Measurements from ENCODE around the gene ING2. TPM values are rescaled to one million over a fixed set of nuclear protein-coding genes. Genes with fewer than 3 reads are reported as not detected.

ING2 gene
- total and polyA plus RNA-seq, 2 of the 8 experiments (the other 6 are each of a cell fraction or from before 2014, with no cell fraction given) = 5.1 to 16.1 TPM

GRCh38 chr4:183553601-183554345 is 48.9 kb downstream of the ING2 start:
- H2BK12ac ChIP-seq (ENCODE audit: low read depth, low read length) = no peak overlapping the region
- no peak overlapping the region for H3K23ac ChIP-seq (ENCODE audit: insufficient read length)
- no peak overlapping the region for H4K5ac ChIP-seq (ENCODE audit: insufficient read length, low read depth, low read length)
- ChIA-PET CTCF (ENCODE audit: partially characterized antibody) (no interaction called here), POLR2A (ENCODE audit: partially characterized antibody) (no interaction called here)
- no peaks in the 10 kb centered on the region for H3K36me3 ChIP-seq (ENCODE audit: control insufficient read depth in 2 of 4, insufficient read depth in 4 of 4, low read length in 3 of 4)
- H3K4me3 ChIP-seq (ENCODE audit: extremely low read depth in 1 of 4, insufficient read depth in 2 of 4, low read depth in 3 of 4, low read length in 4 of 4) = no peak overlapping the region
- no peak overlapping the region for H2BK5ac ChIP-seq (ENCODE audit: low read depth, low read length)
- H3K14ac ChIP-seq (ENCODE audit: insufficient read length) = no peak overlapping the region
- WGBS, 2 experiments (ENCODE audit: extremely low coverage in 1 of 2, insufficient coverage in 1 of 2, insufficient read length in 1 of 2, insufficient replicate concordance in 2 of 2, low coverage in 1 of 2, low lambda C conversion rate in 2 of 2, missing lambda C conversion rate in 1 of 2) = 68 to 81% methylated on average over 3 to 5 of the region's 5 CpGs
- H3K23me2 ChIP-seq (ENCODE audit: low read depth, low read length) = peaks cover 10% of the 10 kb centered on the region; the same call in 1 of the 2 replicates
- no peak overlapping the region for H2AFZ ChIP-seq (ENCODE audit: low read length)
- no peak overlapping the region; the same call in 1 of the 2 replicates for H2BK15ac ChIP-seq (ENCODE audit: low read length)
- no peak overlapping the region for H3K18ac ChIP-seq (ENCODE audit: extremely low read depth, low read length)
- H3K27me3 ChIP-seq (replicated peaks in 1 of 4; ENCODE audit: control insufficient read depth in 3 of 4, extremely low read depth in 1 of 4, insufficient read depth in 3 of 4, low read length in 3 of 4) = no peaks in the 10 kb centered on the region
- H3K4ac ChIP-seq (replicated peaks; ENCODE audit: insufficient read length, low read depth, low read length) = no peak overlapping the region
- no peak overlapping the region for H4K8ac ChIP-seq (ENCODE audit: extremely low read depth, insufficient read depth, low read length)
- no peaks in the 10 kb centered on the region for H3K79me2 ChIP-seq (ENCODE audit: control insufficient read depth in 1 of 2, insufficient read depth in 2 of 2, low read length in 2 of 2)
- DNase-seq (ENCODE audit: low read depth in 1 of 2, low spot score in 2 of 2) (no peak), FAIRE-seq (no peak)
- H4K91ac ChIP-seq (replicated peaks; ENCODE audit: insufficient read length, low read length) = no peak overlapping the region
- no peak overlapping the region for H3K27ac ChIP-seq (ENCODE audit: low read depth, low read length)
- peak overlapping the region; percentile 59 for H3K56ac ChIP-seq (replicated peaks; ENCODE audit: insufficient read length, low read depth, low read length)
- no peak overlapping the region for H3K4me2 ChIP-seq (ENCODE audit: insufficient read depth in 1 of 2, low read depth in 2 of 2, low read length in 2 of 2)
- no peak overlapping the region for H2BK20ac ChIP-seq (ENCODE audit: low read length)
- peaks cover 0 to 4% of the 10 kb centered on the region in 2 experiments; a peak in 2 of 4 replicates for H3K9me3 ChIP-seq (ENCODE audit: insufficient read depth in 2 of 2, low read depth in 1 of 2, low read length in 1 of 2)
- H3K9ac ChIP-seq (replicated peaks in 1 of 4; ENCODE audit: extremely low read depth in 1 of 4, low read depth in 3 of 4, low read length in 3 of 4) = no peak overlapping the region
- no peak overlapping the region for H2AK5ac ChIP-seq (ENCODE audit: low read depth, low read length)
- peaks cover 0 to 1% of the 10 kb centered on the region in 2 experiments for H4K20me1 ChIP-seq (replicated peaks in 1 of 2; ENCODE audit: control insufficient read depth in 1 of 2, insufficient read depth in 2 of 2, low read length in 2 of 2)
- no peak for TF ChIP-seq NRF1 (IDR thresholded peaks at IDR 0.05; ENCODE audit: low read depth, low read length)
- TF ChIP-seq ASH2L (IDR thresholded peaks at IDR 0.05; ENCODE audit: low read length) = peak; percentile 75
- no peaks in the 10 kb centered on the region for H3K79me1 ChIP-seq (ENCODE audit: low read depth, low read length)
- H2BK120ac ChIP-seq (replicated peaks; ENCODE audit: low read depth, low read length) = no peak overlapping the region
- no peaks in the 10 kb centered on the region for H3K4me1 ChIP-seq (replicated peaks in 1 of 4; ENCODE audit: control insufficient read depth in 3 of 4, insufficient read depth in 4 of 4, low read length in 3 of 4)

All from H1 (cell line).